ENCODE measurements around the gene HOXC9.
A peak's percentile ranks its signal among the peaks of the same experiment; 100 is the strongest.

HOXC9 gene

DNA sequence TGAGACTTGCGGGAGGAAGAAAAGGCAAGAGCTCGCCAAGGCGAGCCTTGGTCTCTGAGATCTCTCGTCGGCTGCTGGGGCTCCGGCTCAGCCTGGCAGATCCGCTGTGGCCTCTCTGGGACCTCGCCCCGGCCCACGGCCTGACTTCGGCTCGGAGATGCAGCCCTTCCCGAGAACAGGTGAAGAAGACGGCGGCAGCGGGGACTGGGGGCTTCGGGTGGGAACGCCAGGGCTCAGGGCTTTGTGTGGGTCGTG lies 6.0 kb upstream of the HOXC9 start:
- H3K27me3 ChIP-seq (replicated peaks) = peaks cover 97% of the 10 kb centered on the region
- no peak for DNase-seq
- no peak overlapping the region for H3K27ac ChIP-seq
- TF ChIP-seq, protein P1, sequence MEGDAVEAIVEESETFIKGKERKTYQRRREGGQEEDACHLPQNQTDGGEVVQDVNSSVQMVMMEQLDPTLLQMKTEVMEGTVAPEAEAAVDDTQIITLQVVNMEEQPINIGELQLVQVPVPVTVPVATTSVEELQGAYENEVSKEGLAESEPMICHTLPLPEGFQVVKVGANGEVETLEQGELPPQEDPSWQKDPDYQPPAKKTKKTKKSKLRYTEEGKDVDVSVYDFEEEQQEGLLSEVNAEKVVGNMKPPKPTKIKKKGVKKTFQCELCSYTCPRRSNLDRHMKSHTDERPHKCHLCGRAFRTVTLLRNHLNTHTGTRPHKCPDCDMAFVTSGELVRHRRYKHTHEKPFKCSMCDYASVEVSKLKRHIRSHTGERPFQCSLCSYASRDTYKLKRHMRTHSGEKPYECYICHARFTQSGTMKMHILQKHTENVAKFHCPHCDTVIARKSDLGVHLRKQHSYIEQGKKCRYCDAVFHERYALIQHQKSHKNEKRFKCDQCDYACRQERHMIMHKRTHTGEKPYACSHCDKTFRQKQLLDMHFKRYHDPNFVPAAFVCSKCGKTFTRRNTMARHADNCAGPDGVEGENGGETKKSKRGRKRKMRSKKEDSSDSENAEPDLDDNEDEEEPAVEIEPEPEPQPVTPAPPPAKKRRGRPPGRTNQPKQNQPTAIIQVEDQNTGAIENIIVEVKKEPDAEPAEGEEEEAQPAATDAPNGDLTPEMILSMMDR (IDR thresholded peaks at IDR 0.05; ENCODE audit: low read depth, low read length, missing control alignments) = no peak
- in situ Hi-C loops (cut with HindIII; ENCODE audit: low pct_ligation_motif_present, low sequenced_read_pairs) = no loop called here
- H3K4me3 ChIP-seq (ENCODE audit: low read depth, low read length) = no peak overlapping the region
- no peaks in the 10 kb centered on the region for H3K36me3 ChIP-seq (replicated peaks)

DNA sequence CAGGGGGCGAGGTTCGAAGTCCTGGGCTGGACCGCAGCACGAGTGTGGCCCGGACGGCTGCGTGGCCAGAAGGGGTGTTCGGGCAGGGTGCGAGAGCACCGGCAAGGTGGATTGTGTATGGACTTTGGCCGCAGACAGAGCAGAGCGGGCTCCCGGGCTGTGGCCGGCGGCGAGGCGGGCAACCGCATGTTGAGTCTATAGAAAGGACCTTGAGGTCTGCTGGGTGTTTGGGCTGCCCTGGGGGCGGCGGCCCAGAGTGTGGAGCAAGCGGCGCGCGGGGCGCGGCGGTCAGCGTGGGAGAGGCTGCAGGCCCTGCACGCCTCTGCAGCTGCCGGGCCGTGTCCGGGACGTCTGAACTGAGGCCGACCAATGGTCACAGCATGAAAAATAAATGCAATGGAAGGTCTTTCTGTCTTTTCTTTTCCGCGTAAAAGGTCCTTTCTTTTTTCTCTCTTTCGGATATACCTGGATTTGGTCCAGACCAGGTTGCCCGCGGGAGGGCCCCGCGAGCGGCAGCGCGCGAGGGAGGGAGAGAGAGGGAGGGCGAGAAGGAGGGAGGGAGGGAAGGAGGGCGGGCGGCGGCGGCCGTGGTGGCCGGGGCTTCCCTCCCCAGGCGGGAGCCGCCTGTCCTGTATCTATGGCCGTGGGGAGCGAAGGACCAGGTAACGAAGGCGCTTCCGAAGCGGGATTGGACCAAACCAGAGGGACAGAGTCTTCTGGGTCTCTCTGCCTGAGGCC lies 5.5 kb upstream of the HOXC9 start:
- Histone ChIP-seq H3K4me3 (ENCODE audit: low read depth, low read length) (no peak overlapping the region), H3K27me3 (replicated peaks) (peaks cover 94% of the 10 kb centered on the region), H3K27ac (no peak overlapping the region), H3K36me3 (replicated peaks) (no peaks in the 10 kb centered on the region)
- TF ChIP-seq, protein P1 (IDR thresholded peaks at IDR 0.05; ENCODE audit: low read depth, low read length, missing control alignments) = no peak
- no peak for DNase-seq
- in situ Hi-C loops (cut with HindIII; ENCODE audit: low pct_ligation_motif_present, low sequenced_read_pairs) = no loop called here

DNA sequence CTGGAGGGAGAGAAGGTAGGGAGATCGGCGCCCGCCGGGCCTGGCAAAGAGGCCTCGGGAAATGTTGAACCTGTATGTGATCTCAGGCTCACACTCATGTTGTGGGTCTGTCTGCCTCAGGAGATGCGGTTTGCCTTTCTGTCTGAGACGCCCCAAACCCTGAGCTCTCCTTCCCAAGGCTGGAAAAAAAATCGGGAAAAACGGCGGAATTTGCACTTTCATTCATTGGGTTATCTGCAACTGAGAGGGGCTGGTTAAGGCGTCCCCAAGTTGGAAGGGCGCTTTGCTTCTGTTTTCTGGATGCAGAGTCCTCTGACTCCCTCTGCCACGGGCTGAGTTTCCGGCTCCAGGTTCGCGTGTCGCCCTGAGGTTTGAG lies 5.0 kb upstream of the HOXC9 start:
- TF ChIP-seq, protein P1 (IDR thresholded peaks at IDR 0.05; ENCODE audit: low read depth, low read length, missing control alignments) = no peak
- Histone ChIP-seq H3K36me3 (replicated peaks) (no peaks in the 10 kb centered on the region), H3K27me3 (replicated peaks) (peaks cover 94% of the 10 kb centered on the region), H3K27ac (no peak overlapping the region), H3K4me3 (ENCODE audit: low read depth, low read length) (no peak overlapping the region)
- in situ Hi-C loops (cut with HindIII; ENCODE audit: low pct_ligation_motif_present, low sequenced_read_pairs) = no loop called here
- no peak for DNase-seq

DNA sequence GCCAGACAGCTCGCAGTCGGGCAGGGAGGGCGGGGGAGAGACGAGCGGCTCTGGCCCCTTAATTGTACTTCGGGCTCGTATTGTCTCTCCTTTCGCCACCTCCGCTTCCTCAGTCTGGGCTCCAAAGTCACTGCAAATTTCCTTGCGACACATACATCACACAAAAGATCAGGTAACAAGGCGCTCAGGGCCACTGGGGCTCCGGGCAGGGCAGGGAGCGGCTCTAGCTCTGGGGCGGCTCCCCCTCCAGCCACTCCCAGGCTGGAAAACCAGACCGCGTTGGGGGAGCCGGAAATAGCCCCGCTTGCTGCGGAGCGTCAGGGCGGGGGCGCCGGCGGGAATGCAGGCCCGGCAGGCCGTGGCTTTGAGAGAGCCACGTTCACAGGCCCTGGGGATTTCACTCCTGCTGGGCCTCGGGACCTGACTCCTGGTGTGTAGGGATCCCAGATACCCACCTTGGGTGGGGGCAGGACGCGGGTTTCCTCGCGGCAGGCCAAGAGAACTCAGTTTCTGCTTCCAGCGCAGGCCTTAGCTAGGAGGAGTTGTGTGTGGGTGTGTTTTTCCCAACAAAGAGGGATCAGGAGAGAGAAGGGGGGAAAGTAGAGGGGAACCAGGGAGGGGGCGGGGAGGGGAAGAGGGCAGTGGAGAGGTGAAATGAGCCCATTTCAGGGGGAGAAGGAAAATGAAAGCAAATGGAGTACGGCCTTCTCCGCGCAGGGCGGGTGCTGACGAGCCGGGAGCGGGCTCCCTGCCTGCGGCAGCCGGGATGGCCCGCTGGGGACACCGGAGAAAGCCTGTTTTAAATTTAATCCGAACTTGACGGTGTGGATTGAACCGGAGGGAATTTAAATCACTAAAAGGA lies 4.4 kb upstream of the HOXC9 start:
- peaks cover 94% of the 10 kb centered on the region for H3K27me3 ChIP-seq (replicated peaks)
- TF ChIP-seq, protein P1 (IDR thresholded peaks at IDR 0.05; ENCODE audit: low read depth, low read length, missing control alignments) = no peak
- H3K36me3 ChIP-seq (replicated peaks) = no peaks in the 10 kb centered on the region
- in situ Hi-C loops (cut with HindIII; ENCODE audit: low pct_ligation_motif_present, low sequenced_read_pairs) = no loop called here
- peak overlapping the region; percentile 22 for H3K4me3 ChIP-seq (ENCODE audit: low read depth, low read length)
- DNase-seq = no peak
- H3K27ac ChIP-seq = no peak overlapping the region

DNA sequence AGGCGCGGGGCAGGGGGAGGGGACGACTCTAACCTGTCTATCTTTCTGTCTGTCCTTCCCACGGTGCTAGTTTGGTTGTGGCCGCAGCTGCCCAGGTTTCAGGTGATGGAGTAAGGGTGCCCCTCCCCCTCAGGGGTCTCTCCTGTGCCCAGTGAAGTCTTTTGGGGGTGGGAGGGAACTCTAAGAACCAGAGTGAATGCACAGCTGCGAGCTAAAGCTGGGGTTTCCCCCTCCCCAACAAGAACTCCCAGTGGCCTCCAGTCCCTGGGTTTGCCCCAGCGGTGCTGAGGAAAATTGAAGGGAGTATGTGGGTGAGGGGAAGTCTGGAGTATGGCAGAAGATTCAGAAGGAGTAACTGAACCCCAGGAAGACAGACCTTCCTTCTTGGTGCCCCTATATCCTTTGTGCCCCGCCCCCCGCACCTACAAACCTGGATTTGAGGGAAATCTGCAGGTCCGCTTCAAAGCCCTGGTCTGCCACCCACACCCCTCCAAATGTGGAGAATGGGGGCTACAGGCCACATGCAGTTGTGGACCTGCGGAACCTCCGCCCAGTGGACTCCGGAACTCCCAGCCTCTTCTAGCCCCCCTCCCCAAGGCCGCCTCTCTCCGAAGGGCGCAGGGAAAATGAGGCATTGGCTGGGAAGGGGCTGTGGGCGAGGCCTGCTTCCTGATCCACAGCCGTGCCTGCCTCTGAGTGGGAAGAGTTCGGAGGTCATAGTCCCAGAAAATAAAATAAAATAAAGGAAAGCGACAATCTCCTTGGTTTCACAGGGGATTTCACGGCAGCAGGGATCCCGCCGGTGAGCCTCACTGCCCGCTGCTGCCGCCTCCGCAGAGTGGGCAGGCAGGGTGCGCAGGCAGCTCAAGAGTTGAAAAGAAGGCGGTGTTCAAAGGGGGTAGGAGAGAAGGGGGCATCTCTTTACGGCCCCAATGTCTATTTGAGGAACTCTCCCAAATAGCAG lies 3.4 kb upstream of the HOXC9 start:
- Histone ChIP-seq H3K27ac (no peak overlapping the region), H3K4me3 (ENCODE audit: low read depth, low read length) (no peak overlapping the region), H3K27me3 (replicated peaks) (peaks cover 94% of the 10 kb centered on the region), H3K36me3 (replicated peaks) (no peaks in the 10 kb centered on the region)
- TF ChIP-seq, protein P1 (IDR thresholded peaks at IDR 0.05; ENCODE audit: low read depth, low read length, missing control alignments) = no peak
- no peak for DNase-seq
- in situ Hi-C loops (cut with HindIII; ENCODE audit: low pct_ligation_motif_present, low sequenced_read_pairs) = no loop called here

Data from brain microvascular endothelial cell (primary cell).